SK-N-DZ (cell line): ENCODE measurements around the gene IL17F.
A peak's percentile ranks its signal among the peaks of the same experiment; 100 is the strongest.

Source experiments
- DNase-seq: peaks from one replicate; pipeline ENCODE4 v3.0.0-alpha.2; 2015; ENCODE audit warnings: low spot score

Gene IL17F

DNA sequence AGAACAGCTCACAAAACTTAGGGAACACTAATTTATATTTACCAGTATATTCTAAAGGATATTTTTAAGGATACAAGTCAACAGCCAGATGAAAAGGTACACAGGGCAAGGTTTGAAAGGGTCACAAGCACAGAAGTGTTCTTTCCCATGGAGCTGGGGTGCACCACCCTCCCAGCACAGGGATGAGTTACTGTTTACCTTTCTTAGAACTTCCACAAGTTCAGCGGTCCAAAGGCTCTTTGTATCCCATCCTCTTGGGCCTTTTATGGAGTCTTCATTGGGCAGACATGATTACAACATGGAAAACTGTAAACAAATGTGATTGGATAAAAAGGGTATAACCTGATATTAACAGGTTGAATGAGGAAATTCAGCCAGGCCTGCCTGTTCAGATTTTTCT is 1.1 kb upstream of the IL17F start:
- no peak for DNase-seq

GRCh38 chr6:52243282-52243893 is 912 bp downstream of the IL17F start:
- DNase-seq, result no peak

DNA sequence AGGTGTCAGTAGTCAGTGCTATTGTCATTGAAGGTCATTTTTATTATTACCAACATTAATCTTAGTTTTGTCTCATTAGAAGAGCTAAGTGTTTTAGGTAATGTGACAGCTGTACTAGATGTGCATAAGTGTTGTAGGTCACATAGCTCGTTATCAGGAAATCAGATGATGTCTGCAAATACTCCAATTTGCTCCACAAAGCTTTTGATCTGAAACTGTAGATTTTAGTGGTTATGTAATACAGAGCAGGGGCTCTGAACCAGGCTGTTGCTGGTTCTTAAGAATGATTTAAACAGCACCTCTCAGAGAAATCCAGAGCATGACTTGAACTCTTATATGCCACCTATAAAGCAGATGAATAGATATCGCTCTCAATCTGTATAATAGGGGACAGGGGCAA is 2.5 kb downstream of the IL17F start:
- DNase-seq, result peak; percentile 17

GRCh38 chr6:52233975-52234823 is 10.1 kb downstream of the IL17F start:
- peak; percentile 55 for DNase-seq

DNA sequence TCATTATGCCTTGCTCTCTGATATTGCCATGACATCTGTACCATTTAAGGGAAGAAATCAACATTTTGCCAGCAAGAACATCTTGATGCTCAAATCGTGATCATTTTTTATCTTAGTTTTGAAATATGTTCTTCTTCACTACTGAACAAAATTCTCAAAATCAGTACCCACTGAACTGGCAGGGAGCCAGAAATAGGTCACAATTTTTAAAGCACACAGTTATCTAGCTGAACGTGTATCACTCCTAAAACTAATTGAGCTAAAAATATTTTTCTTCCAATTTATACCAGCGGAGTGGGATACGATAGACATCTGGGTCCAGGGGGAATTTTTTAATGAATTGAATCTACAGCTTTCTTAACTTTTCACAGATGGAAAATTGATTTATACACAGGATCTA is 11.3 kb downstream of the IL17F start:
- DNase-seq, result no peak

- no peak for DNase-seq
These were observed 12.7 kb downstream of the IL17F start for GRCh38 chr6:52231406-52232127.

GRCh38 chr6:52230685-52231084 is 13.6 kb downstream of the IL17F start:
- DNase-seq, result no peak

- DNase-seq, result no peak
These were observed 16.8 kb downstream of the IL17F start for GRCh38 chr6:52227495-52227894.

- no peak for DNase-seq
These were observed 23.0 kb downstream of the IL17F start for GRCh38 chr6:52221302-52221701.

GRCh38 chr6:52217761-52218160 is 26.5 kb downstream of the IL17F start:
- no peak for DNase-seq

- no peak for DNase-seq
These were observed 27.2 kb downstream of the IL17F start for GRCh38 chr6:52216932-52217575.

DNA sequence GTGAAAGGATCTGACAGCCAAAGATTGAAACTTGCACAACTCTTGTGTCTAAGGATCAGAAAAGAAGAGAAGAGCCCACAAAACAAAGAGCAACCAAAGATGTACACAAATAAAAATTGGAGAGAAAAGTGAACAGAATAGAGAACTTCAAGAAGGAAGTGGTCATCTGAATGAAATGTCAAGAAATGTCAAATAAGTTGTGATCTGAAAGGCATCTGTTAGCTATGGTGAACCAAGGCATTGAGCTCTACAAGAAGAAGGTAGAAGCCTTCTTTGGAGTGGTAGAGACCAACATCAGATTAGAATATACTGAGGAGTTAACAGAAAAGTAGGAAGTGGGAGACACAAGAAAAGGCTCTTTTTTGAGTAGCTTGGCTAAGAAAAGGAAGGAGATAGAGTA is 28.5 kb downstream of the IL17F start:
- DNase-seq, result no peak

GRCh38 chr6:52213127-52213526 is 31.2 kb downstream of the IL17F start:
- no peak for DNase-seq

DNA sequence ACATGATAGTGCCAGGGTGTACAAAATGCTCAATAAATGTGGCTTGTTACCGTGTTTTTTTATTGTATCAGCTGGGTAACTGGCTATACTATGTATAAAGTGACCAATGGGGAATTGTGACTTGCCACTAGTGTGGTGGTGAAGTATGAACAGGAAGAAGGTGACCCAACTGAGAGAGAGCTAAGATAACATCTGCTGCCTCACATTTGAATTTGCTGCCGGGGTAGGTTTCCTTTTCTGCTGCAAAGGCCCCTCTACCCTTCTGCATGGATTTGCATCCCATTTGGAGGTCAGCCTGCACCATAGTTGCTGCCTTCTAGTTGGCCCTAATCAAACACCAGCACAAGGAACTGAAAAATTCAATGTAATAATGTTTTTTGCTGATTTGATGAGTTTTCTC is 34.1 kb downstream of the IL17F start:
- DNase-seq, result no peak

DNA sequence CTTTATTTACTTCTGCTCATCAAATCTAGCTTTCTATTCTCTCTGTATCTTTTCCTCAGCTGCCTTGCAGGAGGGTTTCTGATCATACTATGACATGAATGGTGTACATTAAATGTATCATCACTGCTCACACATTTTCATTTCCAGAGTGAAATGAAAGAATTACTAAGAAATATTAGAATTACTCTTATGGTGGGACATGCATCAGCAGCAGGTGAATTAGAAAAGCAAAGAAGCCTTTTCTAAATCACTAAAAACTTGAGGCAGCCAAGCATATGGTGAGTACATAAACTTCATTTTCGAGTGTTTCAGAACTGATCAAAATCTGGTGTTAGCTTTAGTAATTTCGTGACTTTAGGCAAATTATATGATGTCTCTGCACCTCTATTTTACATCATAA is 34.5 kb downstream of the IL17F start:
- no peak for DNase-seq

DNA sequence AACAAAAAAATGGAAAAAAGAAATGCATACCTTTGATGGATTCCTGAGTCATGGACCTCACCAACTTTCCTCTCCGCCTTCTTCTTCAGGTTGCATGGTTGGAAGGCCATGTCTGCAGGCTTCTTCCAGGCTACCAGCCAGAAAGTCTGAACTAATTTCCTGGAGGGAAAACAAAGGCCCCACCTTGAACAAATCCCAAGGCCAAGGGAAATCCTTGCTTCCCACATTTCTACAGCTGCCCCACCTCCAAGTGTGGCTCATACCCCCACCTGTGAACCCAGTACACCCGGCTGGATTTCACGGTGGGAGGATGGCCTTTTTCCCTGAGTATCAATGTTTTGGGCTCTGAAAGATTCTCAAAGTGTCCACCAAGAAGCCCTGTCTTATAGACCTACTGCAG is 35.7 kb downstream of the IL17F start:
- no peak for DNase-seq

DNA sequence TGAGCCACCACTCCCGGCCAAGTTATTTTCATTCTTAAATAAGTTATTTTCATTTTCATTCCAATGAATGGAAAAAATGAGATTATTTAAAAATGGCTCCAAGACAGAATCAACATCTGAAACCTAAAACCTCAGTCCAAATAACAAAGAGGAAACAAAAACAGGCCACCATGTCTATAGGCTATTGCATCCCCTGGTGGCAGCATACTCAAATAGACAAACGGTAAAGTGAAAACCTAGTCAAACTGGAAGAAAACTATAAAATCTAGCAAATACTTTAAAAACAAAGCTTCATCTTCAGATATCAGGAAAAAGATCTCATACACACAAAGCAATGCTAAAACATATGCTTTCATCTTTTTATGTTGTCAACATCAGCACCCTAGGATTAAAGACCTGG is 37.2 kb downstream of the IL17F start:
- no peak for DNase-seq

- DNase-seq, result no peak
These were observed 42.8 kb downstream of the IL17F start for GRCh38 chr6:52201493-52201892.

GRCh38 chr6:52201046-52201445 is 43.3 kb downstream of the IL17F start:
- no peak for DNase-seq

DNA sequence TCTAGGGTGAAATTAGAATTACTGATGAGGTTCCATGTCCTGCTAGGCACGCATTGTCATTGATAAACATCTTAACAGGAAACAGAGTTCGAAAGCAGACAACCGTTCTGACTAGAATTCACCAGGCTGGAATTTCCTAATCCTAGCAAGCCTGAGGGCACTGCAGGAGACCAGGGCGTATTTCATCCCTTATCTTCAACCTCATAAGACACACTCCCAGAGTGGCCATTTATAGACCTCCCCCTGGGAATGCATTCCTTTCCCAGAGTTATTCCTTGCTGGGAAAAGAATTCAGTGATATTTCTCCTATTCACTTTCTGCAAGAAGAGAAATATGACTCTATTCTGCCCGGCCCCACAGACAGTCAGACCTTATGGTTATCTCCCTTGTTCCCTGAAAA is 44.2 kb downstream of the IL17F start:
- DNase-seq, result peak; percentile 7

DNA sequence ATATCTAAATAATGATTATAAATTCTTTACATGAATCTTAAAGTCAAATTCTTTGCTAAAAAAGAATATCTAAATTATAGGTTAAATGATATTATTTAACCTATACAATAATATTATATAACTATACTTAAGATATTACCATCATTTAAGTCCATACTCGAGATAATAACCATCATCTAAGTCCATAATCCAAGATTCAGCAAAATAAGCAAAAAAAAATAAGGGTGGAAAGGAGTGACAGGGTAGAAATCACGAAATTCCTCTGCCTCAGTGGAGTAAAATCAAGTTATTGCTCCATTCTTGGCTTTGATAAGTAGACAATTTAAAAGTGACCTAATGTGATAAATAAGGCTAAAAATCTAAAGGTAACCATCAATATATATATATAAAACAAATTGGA is 48.4 kb downstream of the IL17F start:
- no peak for DNase-seq

- no peak for DNase-seq
These were observed 52.5 kb downstream of the IL17F start for GRCh38 chr6:52191824-52192223.
